ENCODE measurements around the gene RPH3AL.
"Not testable (repeated sequence)": the region's sequence is repeated elsewhere in the genome, so short reads cannot be mapped to it uniquely, and the experiment has no call there.

The RPH3AL gene

DNA sequence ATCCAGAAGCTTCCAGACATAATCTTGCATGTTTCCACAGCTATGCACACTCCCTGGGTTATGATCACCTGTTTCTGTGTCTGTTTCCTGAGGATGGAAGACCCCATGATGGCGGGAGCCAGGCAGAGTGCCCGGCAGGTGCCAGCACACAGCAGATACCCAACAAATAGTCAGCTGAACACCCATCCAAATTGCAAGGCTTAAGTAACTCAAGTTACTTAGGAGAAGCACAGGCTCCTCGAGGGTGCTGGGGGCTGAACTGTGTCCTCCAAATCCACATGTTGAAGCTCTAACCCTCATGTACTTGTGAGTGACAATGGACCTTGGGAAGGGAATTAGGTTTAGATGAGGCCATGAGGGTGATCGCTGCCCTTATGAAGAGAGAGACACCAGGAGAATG, 91.7 kb downstream of the RPH3AL start:
- DNase-seq (ENCODE audit: low read depth in 2 of 2): no peak

DNA sequence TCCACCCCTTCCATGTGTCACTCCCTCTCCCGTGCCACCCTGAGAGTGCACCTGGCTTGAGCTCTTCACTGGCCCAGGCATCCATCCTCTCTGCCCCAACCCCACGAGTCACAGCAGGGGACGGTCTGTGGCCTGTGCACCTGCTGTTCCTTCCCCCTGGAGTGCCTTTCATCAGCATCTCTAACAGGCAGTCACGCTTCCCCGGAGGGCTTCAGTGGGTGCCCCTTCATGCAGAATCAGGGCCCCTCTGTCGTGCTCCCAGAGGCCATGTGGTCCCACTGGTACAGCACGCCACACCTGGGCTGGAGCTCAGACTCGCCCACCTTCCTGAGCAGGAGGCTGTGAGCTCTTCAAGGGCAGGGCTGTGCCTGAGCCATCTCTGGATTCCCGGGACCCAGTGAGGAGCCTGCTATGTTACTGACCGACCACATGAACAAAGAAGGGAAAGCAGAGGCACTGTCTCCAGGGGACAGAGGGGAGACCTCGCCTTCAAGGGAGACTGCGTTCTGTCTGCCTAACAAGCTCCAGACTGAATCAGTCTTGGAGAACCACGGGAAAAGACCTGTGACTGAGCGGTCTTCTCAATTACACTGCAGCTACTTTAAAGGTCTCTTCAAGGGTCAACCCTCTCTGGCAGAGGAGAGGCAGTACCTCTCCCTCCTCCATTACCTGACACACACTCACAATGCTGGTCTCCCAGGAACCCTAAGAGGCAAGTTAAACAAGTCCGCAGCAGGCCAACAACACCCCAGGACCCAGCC, 92.4 kb downstream of the RPH3AL start:
- no peak for DNase-seq (ENCODE audit: low read depth in 2 of 2)

DNA sequence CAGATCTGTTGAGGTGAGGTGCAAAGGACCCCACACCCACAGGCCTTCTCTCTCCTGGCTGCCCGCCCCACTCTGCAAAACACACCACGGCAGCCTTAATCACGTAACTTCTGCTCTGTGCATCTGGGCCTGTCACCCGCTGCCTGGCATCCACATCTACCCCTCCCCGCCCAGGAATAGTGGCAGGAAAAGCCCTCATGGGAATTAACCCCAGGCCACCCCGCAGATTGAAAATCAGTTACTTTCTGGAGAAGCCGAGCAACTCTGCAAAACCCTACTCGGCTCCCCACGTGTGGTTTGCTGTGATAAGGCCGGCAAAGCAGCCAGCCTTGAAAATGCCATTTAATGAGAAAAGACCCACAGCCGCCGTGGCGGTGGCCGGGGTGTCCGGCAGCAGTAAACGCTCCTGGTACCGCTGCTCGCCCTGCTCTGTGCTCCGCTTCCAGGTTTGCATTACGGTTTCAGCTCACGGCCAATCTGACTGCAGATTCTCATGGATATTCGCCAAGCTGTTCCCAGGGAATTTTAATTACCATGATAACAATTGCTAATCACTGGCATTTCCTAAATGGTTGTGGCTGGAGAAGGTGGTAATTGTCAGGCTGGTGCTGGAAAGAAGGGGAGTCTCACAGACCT, 93.1 kb downstream of the RPH3AL start:
- no peak for DNase-seq (ENCODE audit: low read depth in 2 of 2)

GRCh38 chr17:258906-259305, 93.7 kb downstream of the RPH3AL start:
- no peak for DNase-seq (ENCODE audit: low read depth in 2 of 2)

DNA sequence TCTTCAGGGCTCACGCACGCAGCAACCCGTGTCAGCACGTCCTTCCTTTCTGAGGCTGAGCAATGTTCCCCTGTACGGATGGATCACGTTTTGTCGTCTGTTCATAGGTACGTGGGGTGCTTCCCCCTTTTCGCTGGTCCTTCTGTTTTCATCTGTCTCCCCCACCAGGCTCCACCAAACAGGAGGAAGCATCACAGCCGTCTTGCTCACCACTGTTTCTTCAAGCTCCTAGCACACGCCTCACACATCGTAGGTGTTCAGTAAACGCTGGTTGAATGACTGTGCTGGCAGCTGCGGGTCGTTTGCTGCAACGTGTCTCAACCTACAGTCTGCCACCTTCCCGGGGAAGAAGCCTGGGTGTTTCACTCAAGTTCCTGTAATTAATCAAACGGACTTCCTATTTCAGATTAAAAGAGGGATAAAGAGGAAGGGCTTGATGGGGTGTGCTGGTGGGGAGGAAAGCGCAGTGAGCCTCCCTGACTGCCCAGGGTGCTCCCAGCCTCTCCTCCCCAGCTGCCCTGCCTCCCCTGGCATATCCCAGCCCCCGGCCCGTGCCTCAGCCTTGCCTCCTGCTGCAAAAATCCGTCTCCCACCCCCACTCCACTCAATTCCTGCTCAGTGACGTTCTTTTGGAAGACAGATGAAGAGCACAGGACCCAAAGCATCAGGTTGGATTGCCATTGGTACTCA, 94.4 kb downstream of the RPH3AL start:
- no peak for DNase-seq (ENCODE audit: low read depth in 2 of 2)

- no peak for DNase-seq (ENCODE audit: low read depth in 2 of 2)
These were observed 99.3 kb downstream of the RPH3AL start for GRCh38 chr17:253091-253846.

DNA sequence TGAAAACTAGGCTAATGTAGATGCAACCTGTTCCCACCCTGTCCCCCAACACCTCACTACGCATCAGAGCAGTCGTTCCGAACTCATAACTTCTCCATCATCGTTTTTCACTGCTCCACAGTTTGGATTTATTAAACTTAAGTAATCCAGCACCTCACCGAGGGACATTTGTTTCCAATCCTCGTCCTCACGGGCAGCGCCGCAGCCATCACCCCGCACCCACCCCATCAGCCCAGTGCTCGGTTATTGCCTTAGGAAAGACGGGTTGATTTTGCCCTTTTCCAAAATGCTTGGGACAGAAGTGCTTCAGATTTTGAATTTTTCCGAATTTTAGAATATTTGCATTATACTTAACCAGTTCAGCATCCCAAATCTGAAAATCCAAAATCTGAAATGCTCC, 100.2 kb downstream of the RPH3AL start:
- DNase-seq (ENCODE audit: low read depth in 2 of 2): no peak

DNA sequence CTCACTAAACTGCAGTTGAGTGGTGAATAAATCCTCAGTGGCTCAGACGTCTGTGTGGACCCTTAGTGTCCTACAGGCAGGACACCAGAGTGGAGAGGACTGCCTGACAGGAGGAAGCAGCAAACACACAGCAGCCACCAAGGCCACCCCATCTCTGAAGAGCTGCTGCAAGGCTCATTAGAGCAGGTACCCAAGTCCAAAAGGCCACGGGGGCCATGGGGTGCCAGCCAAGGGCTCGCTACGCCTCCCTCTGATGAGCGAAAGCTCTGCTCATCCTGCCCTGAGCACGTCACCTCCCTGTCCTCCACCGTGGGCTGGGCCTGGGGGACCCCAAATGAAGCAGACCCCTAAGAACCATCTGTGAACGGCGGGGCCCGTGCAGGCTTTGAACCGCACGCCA, 101.1 kb downstream of the RPH3AL start:
- DNase-seq (ENCODE audit: low read depth in 2 of 2): no peak

- no peak for DNase-seq (ENCODE audit: low read depth in 2 of 2)
These were observed 101.9 kb downstream of the RPH3AL start for GRCh38 chr17:250487-251300.

DNA sequence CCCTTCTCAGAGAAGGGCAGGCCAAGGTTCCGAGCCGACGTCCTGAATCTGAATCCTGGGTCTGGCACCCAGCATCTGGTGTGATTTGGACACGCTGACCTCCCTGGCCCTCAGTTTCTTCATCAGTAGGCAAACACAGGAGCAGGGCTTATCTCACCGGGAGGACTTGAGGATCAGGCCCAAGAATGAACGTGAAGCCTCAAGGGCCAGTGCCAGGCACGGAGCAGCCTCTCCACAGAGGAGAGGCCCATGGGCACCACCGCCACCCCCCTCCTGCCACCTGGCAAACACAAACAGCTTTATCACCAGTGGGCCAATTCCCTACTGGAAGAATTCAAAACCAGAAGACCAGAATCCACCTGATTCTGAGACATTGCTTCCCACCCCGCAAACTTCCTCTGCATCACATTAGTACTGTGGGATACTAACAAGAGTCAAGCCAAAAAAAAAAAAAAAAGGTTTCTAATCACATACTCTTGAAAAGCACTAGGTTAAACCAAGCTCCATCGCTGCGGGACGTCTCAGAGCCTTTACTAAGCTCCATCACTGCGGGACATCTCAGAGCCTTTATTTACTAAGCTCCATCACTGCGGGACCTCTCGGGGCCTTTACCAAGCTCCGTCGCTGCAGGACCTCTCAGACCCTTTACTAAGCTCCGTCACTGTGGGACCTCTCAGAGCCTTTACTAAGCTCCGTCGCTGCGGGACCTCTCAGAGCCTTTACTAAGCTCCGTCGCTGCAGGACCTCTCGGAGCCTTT, 103.2 kb downstream of the RPH3AL start:
- DNase-seq (ENCODE audit: low read depth in 2 of 2): no peak

DNA sequence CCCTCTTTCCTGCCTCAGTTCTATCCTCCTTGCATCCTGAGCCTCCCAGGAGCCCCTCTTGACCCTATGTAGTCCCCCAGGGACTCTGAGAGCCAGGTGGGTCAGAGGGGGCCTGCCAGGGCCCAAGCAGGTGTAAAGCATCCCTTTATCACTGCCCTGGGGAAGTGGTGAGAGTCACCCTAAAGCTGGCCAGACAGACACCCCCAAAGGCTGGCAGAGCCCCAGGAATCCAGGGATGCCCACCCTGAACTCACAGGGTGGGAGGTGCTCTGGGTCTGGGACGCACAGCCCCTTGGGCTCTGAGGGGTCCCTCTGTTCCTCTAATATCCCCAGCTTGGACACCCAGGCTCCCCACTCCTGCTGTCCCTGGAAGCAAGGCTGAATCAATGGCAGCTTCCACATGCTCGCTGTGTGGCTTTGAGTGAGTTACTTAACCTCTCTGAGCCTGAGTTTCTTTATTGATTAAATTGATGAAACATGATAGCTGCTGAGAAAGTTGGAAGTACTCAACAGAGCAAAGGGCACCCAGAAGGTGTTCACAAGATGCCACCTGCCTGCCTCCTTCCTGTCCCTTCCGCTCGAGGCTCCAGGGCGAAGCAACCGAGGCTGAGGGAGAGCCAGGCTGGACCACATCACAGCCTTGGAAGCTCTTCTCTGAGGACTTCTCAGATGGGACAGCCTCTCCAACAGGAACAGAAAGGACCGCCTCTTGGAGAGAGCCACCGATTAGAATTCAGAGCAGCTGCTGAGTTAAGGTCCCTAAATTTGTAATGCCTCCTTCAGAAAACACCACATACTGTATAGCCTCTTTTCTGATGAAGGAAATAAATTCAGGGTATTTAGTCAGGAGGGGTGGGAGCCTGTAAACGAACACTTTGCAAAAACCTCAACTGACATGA, 104.0 kb downstream of the RPH3AL start:
- DNase-seq (ENCODE audit: low read depth in 2 of 2): no peak

GRCh38 chr17:247767-248166, 104.8 kb downstream of the RPH3AL start:
- no peak for DNase-seq (ENCODE audit: low read depth in 2 of 2)

DNA sequence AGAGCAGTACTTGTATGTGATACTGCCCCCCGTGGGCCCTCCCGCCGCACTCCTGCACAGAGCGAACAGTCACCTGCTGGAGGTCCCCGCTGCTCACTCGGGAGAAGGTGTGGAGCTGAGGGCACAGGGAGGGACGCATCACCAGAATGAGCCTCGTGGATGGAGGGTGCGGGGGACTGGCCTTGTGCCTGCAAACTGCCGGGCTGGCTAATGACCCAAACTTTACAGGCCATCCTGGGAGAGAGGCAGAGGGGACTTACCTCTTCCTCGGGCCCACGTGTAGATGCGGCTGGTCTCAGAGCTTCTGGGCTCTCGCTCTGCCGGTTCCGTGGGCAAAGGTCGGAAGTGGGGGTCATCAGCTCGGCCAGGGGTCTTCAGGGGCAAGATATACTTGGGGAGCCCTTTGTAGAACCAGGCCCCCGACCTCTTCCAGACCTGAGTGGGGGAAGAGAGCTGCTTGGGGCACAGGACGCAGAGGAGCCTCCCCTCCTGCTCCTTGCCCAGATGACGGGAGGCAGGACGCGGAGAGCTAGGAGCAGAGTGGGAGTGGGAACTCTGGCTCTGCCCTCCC, 105.7 kb downstream of the RPH3AL start:
- DNase-seq (ENCODE audit: low read depth in 2 of 2): no peak

GRCh38 chr17:246226-246625, 106.4 kb downstream of the RPH3AL start:
- DNase-seq (ENCODE audit: low read depth in 2 of 2): no peak

- DNase-seq (ENCODE audit: low read depth in 2 of 2): no peak
These were observed 107.0 kb downstream of the RPH3AL start for GRCh38 chr17:245611-246010.

- no peak for DNase-seq (ENCODE audit: low read depth in 2 of 2)
These were observed 107.6 kb downstream of the RPH3AL start for GRCh38 chr17:245020-245419.

- DNase-seq (ENCODE audit: low read depth in 2 of 2): not testable (repeated sequence)
These were observed 108.7 kb downstream of the RPH3AL start for GRCh38 chr17:243924-244323.

GRCh38 chr17:238964-239259, 113.7 kb downstream of the RPH3AL start:
- no peak for DNase-seq (ENCODE audit: low read depth in 2 of 2)
